KOPT-K1 (cell line): ENCODE data around the gene RBKS.
"Not testable (repeated sequence)": the region's sequence is repeated elsewhere in the genome, so short reads cannot be mapped to it uniquely, and the experiment has no call there.

Source experiments
- H3K27ac ChIP-seq: fragments of 200-600 bp; sonication (generic); 2 replicates; pipeline ENCODE4 v1.5.1; 2016; ENCODE audit warnings: antibody characterized with exemption, mild to moderate bottlenecking, low read depth, low read length; ENCODE audit not compliant: poor library complexity, severe bottlenecking
- H3K36me3 ChIP-seq: fragments of 200-600 bp; sonication (generic); 2 replicates; pipeline ENCODE4 v1.5.1; 2017; ENCODE audit warnings: antibody characterized with exemption, mild to moderate bottlenecking, low read length, moderate library complexity; ENCODE audit not compliant: insufficient read depth
- H3K9me3 ChIP-seq: fragments of 200-600 bp; sonication (generic); 2 replicates; pipeline ENCODE4 v1.5.1; 2017; ENCODE audit warnings: antibody characterized with exemption, low read length, mild to moderate bottlenecking; ENCODE audit not compliant: insufficient read depth, poor library complexity, severe bottlenecking

The RBKS gene

DNA sequence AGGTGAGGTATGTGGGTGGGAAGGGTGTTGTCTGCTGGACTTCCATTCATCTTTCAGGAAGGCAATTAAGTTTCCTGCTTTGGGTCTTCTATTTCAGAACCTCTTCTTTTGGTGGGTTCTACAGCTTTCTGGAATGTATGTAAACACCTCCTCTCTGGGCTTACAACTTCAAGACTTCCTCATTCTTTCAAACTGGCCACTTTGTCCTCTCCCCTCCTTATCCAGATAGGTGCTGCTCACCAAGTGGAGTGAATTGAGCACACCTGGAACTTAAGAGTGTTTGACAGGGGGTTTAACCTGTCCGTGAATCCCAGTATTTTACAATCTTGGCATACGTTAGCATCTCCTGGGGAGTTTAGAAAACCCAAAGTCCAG lies 123.9 kb downstream of the RBKS start:
- Histone ChIP-seq H3K36me3 (no peaks in the 10 kb centered on the region), H3K27ac (no peak overlapping the region), H3K9me3 (no peaks in the 10 kb centered on the region)

DNA sequence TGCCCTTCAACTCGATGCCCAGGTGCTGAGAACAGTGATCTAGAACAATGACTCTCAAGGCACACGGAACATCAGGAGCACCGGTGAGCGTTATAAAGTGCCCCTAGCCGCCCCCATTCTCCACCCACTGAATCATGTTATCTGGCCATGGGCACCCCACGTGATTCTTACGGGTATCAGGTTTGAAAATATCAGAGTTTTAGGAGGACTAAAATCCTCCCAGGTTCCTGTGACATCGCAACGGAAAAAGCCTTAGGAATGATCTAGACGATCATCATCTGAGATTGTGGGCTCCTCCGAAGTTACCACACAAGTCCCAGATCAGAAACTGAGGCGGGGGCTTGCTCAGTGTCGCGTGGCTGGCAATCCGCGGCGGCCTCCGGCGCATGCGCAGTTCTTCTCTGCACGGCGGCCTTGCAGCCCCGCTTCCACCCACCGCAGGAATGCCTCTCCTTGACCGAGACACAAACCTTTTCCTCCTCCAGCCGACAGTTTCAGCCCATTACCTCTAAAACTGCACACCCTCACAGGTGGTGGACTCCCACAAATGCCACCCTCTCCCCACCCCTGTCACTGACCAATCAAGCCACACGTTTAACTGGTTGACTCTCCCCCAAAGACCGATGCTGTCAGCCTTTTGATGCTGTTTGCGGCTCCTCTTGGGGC lies 124.4 kb downstream of the RBKS start:
- H3K36me3 ChIP-seq, result no peaks in the 10 kb centered on the region
- H3K27ac ChIP-seq, result no peak overlapping the region

DNA sequence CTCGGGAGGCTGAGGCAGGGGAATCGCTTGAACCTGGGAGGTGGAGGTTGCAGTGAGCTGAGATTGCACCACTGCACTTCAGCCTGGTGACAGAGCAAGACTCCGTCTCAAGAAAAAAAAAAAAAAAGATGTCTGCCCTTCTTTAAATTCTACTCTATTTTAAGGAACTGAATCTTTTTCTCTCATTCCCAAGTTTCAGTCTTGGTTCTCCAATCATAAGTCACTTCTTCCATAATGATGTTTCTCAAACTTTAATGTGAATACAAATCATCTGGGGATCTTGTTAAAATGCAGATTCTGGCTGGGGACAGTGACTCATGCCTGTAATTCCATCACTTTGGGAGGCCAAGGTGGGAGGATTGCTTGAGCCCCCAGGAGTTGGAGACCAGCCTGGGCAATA lies 125.7 kb downstream of the RBKS start:
- not testable (repeated sequence) for H3K9me3 ChIP-seq, H3K27ac ChIP-seq, H3K36me3 ChIP-seq

More for the DNA sequence above, 124.4 kb downstream of the RBKS start:
- no peaks in the 10 kb centered on the region for H3K9me3 ChIP-seq

DNA sequence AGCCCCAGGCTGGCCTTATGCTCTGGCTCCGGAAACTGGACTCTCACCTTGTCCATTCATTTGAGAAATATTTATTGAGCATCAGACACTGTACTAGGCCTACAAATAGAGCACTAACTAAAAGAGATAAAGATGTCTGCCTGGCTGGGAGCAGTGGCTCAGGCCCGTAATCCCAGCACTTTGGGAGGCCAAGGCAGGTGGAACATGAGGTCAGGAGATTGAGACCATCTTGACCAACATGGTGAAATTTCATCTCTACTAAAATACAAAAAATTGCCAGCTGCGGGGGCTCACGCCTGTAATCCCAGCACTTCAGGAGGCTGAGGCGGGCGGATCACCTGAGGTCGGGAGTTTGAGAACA lies 126.3 kb downstream of the RBKS start:
- Histone ChIP-seq H3K27ac (no peak overlapping the region), H3K36me3 (no peaks in the 10 kb centered on the region), H3K9me3 (no peaks in the 10 kb centered on the region)

DNA sequence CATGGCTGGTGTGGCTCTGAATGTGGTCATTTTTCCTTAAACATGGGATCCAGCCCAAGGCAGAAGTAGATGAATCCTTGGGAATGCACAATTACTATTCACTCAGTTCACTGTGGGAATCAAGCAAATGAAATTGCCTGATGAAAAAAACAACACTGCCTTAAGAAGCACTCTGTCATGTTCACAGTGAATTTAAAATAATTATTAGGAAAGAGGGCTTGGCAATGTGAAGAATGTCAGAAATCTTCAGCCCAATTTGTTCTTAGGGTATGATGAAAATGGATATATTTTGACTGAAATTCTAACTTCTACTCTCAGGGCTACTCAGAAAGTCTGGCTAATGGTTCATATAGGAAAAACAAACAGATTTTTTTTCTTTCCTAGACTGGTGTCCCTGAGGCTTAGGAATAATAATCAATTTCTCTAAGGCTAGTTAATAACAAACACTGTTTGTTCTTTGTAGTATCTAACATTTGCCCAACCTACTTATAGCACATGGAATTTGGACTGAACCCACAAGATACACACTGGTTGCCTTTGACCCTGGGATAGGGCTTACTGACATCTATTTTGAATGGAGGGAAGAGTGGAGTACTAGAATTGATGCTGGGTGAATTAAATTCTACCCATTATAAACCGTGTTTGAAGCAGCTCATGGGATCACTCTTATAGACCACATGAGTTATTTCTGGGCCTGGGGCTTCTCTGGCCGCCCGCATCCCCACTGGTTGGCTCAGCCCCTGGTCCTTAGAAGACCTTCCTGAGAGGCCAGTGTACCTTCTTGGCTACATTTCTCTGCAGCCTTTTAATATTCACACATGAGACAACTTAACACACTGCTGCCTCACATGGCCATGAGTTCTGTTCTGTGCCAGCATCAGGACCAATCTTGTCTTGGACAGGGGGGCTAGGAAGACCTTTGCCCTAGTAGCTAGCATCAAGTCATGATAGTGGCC lies 127.0 kb downstream of the RBKS start:
- H3K27ac ChIP-seq, result no peak overlapping the region
- no peaks in the 10 kb centered on the region for H3K9me3 ChIP-seq
- no peaks in the 10 kb centered on the region for H3K36me3 ChIP-seq

DNA sequence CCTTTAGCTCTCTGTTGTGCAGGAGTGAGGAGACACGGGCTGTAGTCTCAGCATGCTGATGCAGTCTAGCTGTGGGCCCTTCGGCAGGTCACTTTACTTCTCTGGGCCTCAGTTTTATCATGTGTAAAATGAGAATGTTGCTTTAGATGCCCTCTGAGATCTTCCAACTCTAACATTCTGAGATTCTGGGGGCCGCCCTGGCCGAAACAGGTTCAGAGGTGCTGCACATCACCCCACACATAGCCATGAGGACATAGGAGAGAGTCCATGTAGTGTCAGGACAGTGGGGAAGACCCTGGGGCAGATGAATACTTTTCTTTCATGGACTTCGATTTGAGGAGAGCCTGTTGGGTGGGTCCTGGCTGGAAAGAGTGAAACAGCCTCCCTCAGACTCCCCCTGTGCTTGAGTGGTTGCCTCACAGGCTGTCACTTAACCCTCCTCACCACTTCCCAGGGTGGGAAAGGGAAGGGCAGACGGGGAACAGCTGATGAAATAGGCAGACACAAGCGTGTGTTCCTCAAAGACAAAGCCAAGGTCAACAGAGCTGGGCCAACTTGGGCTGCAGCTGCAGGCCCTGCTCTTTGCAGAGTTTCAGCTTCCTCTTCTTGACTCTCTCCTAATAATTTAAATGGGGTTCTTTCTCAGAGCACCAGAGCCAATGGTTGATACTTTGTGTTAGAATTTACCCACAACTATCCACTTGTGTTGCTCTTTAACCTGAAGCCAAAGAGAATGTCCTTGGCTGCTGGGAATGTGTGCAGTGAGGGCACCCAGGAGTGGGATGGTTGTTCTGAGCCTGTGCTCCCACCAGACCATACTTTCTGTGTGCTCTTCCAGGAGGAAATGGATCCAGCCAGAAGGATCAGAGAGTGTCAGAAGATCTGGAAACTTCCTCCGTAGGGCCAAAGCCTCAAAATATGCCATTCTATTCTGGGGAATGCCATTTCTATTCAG lies 133.4 kb downstream of the RBKS start:
- Histone ChIP-seq H3K27ac (no peak overlapping the region), H3K36me3 (no peaks in the 10 kb centered on the region), H3K9me3 (no peaks in the 10 kb centered on the region)

DNA sequence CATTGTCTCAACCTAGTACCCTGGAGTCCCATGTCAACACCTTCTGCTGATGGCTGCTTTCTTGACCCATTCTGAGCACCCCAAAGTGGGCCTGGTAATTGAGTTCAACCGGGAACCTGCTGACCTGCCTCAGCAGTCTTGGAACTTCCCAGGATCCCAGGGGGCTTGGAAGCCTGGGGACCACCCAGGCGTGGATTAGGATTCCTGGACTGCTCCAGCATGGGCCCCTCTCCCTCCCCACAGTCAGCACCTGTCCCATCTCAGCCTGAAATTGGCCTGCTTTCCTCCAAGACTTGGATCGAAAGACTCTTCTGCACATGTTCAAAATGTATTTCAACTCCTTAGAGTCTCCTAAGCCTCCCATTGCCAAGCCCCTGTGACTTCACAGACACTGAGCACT lies 134.1 kb downstream of the RBKS start:
- Histone ChIP-seq H3K27ac (no peak overlapping the region), H3K9me3 (no peaks in the 10 kb centered on the region)

DNA sequence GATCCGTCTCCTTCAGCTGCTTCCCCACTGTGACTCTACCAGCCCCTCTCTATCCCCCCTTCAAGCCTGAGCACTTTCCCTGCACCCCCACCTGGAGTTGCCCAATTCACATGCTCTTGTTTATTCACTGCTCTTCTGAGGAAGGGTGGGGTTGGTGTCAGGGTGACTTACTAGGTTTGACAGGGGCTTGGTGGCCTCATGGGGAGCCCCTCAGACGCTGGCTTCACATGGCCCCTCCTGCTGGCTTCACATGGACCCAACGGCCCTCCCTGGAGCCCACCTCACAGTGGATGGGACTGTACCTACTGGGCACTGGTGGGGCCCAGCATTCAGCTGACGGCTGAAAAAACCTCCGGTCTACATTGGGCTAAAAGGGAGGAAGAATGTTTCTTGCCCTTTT lies 135.4 kb downstream of the RBKS start:
- Histone ChIP-seq H3K27ac (no peak overlapping the region), H3K36me3 (no peaks in the 10 kb centered on the region), H3K9me3 (no peaks in the 10 kb centered on the region)

More for the DNA sequence above, 134.1 kb downstream of the RBKS start:
- H3K36me3 ChIP-seq, result no peaks in the 10 kb centered on the region

DNA sequence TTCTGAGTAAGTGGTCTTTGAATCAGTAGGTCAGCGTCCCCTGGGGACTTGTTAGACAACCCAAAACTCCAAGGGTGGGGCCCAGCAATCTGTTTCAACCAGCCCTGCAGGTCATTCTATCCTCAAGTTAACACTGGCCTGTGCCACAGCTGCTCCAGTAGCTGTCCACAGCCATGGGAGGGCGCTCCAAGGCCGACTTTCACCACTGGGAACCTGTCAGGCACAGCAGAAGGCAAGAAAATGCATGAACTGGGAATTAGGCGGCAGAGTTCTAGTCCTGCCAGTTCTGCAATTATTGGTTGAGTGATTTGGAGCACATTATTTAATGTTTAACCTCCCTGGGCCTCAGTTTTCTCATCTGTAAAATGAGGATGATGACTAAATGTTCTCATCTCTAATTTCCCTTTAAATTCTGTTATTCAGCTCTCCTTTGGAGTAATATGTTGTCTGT lies 136.0 kb downstream of the RBKS start:
- no peak overlapping the region for H3K27ac ChIP-seq
- H3K36me3 ChIP-seq, result no peaks in the 10 kb centered on the region
- peaks cover 6% of the 10 kb centered on the region for H3K9me3 ChIP-seq

DNA sequence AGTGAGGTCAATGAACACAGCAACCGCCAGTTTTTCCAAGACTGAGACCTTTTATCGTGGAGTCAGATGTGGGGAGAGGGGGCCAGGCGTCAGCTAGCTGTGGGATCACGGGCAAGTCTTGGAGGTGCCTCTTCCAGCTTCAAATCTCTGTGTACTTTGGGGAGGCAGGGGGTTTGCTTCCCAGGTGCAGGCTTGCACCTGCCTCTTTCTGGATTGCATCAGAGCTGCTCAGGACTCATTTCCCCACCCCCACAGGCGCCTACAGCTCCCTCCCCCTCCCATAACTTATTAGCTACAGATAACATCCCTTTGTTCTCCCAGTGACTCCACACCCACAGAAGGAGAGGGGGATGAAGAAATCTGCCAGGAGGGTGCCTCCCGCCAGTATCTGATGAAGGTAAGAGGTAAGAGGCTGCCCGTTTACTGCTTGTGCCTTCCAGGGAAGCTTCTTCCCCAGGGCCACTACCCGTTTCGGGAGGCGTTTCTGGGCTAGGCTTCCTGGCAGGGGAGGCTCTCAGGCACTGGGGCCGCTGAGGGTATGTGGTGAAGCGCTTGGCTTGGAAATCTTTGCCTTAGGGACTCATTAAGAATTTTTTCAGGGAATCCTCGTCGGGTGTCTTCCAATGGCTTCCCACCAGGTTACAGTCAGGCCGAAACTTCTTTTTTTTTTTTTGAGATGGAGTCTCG lies 137.5 kb downstream of the RBKS start:
- no peaks in the 10 kb centered on the region for H3K36me3 ChIP-seq
- H3K27ac ChIP-seq, result no peak overlapping the region
- peaks cover 15% of the 10 kb centered on the region for H3K9me3 ChIP-seq

DNA sequence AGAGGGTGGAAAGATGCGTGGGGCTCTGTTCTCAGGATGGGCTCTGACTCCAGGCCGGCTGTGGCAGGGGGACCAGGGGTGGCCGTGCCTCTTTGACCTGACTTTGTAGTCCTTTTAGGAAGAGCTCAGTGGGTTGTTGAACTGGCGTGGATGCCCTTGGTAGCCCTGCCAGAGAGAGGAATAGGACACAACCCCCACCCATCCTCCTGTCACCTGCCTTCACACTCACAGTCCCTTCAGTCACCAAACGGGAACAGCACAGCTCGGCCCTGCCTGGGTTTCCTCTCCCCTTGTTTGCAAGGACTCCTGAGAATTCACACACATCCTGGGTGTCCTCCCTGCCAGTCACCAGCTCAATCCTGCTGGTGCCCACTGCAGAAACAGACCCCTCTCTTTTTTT lies 138.8 kb downstream of the RBKS start:
- Histone ChIP-seq H3K9me3 (peaks cover 15% of the 10 kb centered on the region), H3K36me3 (no peaks in the 10 kb centered on the region), H3K27ac (no peak overlapping the region)

DNA sequence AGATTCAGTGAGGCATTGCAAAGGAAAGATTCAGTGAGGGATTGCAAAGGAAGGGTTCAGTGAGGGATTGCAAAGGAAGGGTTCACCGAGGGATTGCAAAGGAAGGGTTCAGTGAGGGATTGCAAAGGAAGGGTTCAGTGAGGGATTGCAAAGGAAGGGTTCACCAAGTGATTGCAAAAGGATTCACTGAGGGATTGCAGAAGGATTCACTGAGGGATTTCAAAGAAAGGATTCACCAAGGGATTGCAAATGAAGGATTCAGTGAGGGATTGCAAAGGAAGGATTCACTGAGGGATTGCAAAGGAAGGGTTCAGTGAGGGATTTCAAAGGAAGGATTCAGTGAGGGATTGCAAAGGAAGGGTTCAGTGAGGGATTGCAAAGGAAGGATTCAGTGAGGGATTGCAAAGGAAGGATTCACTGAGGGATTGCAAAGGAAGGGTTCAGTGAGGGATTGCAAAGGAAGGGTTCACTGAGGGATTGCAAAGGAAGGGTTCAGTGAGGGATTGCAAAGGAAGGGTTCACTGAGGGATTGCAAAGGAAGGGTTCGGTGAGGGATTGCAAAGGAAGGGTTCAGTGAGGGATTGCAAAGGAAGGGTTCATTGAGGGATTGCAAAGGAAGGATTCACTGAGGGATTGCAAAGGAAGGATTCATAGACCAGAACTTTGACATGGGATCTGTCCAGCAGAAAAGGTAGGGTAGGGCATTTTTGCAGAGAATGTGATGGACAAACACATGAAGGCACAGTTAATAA lies 141.2 kb downstream of the RBKS start:
- peaks cover 15% of the 10 kb centered on the region for H3K9me3 ChIP-seq
- H3K27ac ChIP-seq, H3K36me3 ChIP-seq: not testable (repeated sequence)

DNA sequence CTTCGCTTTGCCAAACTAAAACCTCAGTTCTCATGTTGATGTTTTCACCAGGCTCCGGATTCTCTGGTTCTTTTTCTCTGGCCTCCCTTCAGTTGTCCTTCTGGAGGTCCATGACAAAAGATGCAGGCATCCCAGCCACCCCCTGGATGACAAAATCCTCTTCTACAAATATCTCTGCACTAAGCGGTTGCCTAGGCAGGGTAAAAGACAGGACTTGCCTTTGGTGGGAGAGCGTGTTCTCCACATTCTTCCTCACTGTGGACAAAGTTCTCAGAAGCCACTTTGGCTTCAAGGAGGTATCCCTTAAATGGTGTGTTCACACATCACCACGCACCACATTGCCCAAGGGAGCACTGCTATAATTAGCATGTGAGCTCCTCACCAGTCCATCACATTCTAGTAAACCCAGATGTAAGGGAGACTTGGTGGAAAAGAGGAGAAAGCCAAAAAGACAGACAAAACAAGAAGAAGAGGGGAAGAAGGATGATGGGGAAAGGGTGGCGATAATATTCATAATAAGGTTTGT lies 142.3 kb downstream of the RBKS start:
- Histone ChIP-seq H3K27ac (no peak overlapping the region), H3K36me3 (no peaks in the 10 kb centered on the region), H3K9me3 (peaks cover 15% of the 10 kb centered on the region)

DNA sequence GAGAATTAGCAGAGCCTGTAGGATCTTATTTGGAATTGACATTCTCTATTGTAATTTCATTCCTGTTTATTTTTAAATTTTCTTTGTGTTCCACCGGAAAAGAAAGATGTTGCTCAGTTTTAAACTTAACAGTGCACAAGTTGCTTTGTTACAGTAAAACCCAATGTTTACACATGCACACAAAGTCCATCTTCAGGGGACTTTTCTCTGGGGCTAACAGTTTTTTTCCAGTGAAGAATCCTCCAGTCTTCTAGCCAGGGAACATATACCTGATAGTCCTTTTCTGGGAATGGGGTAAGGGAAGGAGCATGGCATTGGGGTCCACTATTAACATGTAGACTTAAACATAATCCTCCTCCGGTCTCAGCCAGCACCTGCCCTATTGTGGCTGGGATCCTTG lies 143.9 kb downstream of the RBKS start:
- Histone ChIP-seq H3K36me3 (no peaks in the 10 kb centered on the region), H3K9me3 (peaks cover 15% of the 10 kb centered on the region), H3K27ac (no peak overlapping the region)
